Osteocyte (in vitro differentiated cells): Measurements from ENCODE around the gene PTPN14. TPM values are rescaled to one million over a fixed set of nuclear protein-coding genes. Genes with fewer than 3 reads are reported as not detected.

Experiments used
- DNase-seq: peaks from one replicate; pipeline ENCODE4 v3.0.0; 2021; ENCODE audit warnings: mixed read lengths; ENCODE audit not compliant: unreplicated experiment; ENCODE audit errors: extremely low spot score
- H3K27ac Mint-ChIP-seq: one replicate; pipeline ENCODE4 v1.8.0; 2021; ENCODE audit warnings: mild to moderate bottlenecking, mixed read lengths; ENCODE audit not compliant: unreplicated experiment
- H3K27me3 Mint-ChIP-seq: one replicate; pipeline ENCODE4 v1.8.0; 2021; ENCODE audit warnings: mixed read lengths; ENCODE audit not compliant: unreplicated experiment
- H3K36me3 Mint-ChIP-seq: one replicate; pipeline ENCODE4 v1.8.0; 2021; ENCODE audit warnings: mixed read lengths; ENCODE audit not compliant: unreplicated experiment
- H3K4me1 Mint-ChIP-seq: one replicate; pipeline ENCODE4 v1.8.0; 2021; ENCODE audit warnings: mixed read lengths; ENCODE audit not compliant: unreplicated experiment
- H3K4me3 Mint-ChIP-seq: one replicate; pipeline ENCODE4 v1.8.0; 2021; ENCODE audit warnings: mild to moderate bottlenecking, moderate library complexity, mixed read lengths; ENCODE audit not compliant: unreplicated experiment
- H3K9me3 Mint-ChIP-seq: one replicate; pipeline ENCODE4 v1.8.0; 2021; ENCODE audit warnings: mixed read lengths; ENCODE audit not compliant: unreplicated experiment
- total RNA-seq: library from RNA; stranded (reverse); gene quantifications from 2 replicates; pipeline ENCODE4 v1.2.1, GENCODE V29; 2021
- TF ChIP-seq, protein P1 (sequence below): fragments of 200-600 bp; sonication (generic); IDR thresholded peaks from 2 replicates; pipeline ENCODE4 v1.5.0; 2021; ENCODE audit warnings: antibody characterized with exemption, mild to moderate bottlenecking, moderate library complexity

The PTPN14 gene
- total RNA-seq, 1 donor from 2014 or later: 140 TPM

GRCh38 chr1:214546886-214547641 is 4.3 kb downstream of the PTPN14 start:
- Mint-ChIP-seq H3K36me3 (peaks cover 4% of the 10 kb centered on the region), H3K9me3 (no peaks in the 10 kb centered on the region), H3K27me3 (no peaks in the 10 kb centered on the region), H3K4me1 (peaks cover 70% of the 10 kb centered on the region), H3K4me3 (peak overlapping the region; percentile 95), H3K27ac (peak overlapping the region; percentile 53)
- no peak for DNase-seq
- TF ChIP-seq, protein P1, sequence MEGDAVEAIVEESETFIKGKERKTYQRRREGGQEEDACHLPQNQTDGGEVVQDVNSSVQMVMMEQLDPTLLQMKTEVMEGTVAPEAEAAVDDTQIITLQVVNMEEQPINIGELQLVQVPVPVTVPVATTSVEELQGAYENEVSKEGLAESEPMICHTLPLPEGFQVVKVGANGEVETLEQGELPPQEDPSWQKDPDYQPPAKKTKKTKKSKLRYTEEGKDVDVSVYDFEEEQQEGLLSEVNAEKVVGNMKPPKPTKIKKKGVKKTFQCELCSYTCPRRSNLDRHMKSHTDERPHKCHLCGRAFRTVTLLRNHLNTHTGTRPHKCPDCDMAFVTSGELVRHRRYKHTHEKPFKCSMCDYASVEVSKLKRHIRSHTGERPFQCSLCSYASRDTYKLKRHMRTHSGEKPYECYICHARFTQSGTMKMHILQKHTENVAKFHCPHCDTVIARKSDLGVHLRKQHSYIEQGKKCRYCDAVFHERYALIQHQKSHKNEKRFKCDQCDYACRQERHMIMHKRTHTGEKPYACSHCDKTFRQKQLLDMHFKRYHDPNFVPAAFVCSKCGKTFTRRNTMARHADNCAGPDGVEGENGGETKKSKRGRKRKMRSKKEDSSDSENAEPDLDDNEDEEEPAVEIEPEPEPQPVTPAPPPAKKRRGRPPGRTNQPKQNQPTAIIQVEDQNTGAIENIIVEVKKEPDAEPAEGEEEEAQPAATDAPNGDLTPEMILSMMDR: no peak

GRCh38 chr1:214546084-214546483 is 5.3 kb downstream of the PTPN14 start:
- H3K36me3 Mint-ChIP-seq: peaks cover 4% of the 10 kb centered on the region
- peaks cover 77% of the 10 kb centered on the region for H3K4me1 Mint-ChIP-seq
- no peak for DNase-seq
- no peak overlapping the region for H3K4me3 Mint-ChIP-seq
- H3K27me3 Mint-ChIP-seq: no peaks in the 10 kb centered on the region
- H3K9me3 Mint-ChIP-seq: no peaks in the 10 kb centered on the region
- TF ChIP-seq, protein P1: no peak
- H3K27ac Mint-ChIP-seq: peak overlapping the region; percentile 33

DNA sequence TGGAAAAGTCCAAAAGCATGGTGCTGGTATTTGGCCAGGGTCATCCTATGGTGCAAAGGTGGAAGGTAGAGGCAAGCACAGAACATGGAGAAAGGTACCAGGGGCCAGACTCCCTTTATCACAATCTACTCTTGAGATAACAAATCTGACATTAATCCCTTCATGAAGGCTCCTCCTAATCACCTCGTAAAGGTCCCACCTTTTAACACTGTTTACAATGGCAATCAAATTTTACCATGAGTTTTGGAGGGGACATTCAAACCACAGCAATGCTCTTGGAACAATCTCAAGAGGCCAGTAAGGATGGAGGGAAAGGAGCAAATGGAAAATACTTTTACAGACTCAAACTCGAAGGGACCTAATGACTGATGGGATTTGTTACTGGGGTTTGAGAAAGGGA is 6.1 kb downstream of the PTPN14 start:
- H3K36me3 Mint-ChIP-seq: peaks cover 4% of the 10 kb centered on the region
- H3K27me3 Mint-ChIP-seq: no peaks in the 10 kb centered on the region
- TF ChIP-seq, protein P1: no peak
- H3K4me1 Mint-ChIP-seq: peaks cover 84% of the 10 kb centered on the region
- peak overlapping the region; percentile 59 for H3K27ac Mint-ChIP-seq
- H3K4me3 Mint-ChIP-seq: no peak overlapping the region
- H3K9me3 Mint-ChIP-seq: no peaks in the 10 kb centered on the region
- DNase-seq: no peak

GRCh38 chr1:214544791-214545190 is 6.6 kb downstream of the PTPN14 start:
- TF ChIP-seq, protein P1: no peak
- peaks cover 84% of the 10 kb centered on the region for H3K4me1 Mint-ChIP-seq

GRCh38 chr1:214542275-214543199 is 8.9 kb downstream of the PTPN14 start:
- H3K36me3 Mint-ChIP-seq: peaks cover 4% of the 10 kb centered on the region
- H3K9me3 Mint-ChIP-seq: no peaks in the 10 kb centered on the region
- no peak for DNase-seq
- H3K4me1 Mint-ChIP-seq: peaks cover 84% of the 10 kb centered on the region
- no peaks in the 10 kb centered on the region for H3K27me3 Mint-ChIP-seq
- TF ChIP-seq, protein P1: no peak
- peak overlapping the region; percentile 1 for H3K27ac Mint-ChIP-seq
- H3K4me3 Mint-ChIP-seq: no peak overlapping the region

More at GRCh38 chr1:214544791-214545190, 6.6 kb downstream of the PTPN14 start:
- no peaks in the 10 kb centered on the region for H3K9me3 Mint-ChIP-seq
- H3K27ac Mint-ChIP-seq: peak overlapping the region; percentile 59
- H3K27me3 Mint-ChIP-seq: no peaks in the 10 kb centered on the region
- no peak overlapping the region for H3K4me3 Mint-ChIP-seq
- no peak for DNase-seq
- peaks cover 4% of the 10 kb centered on the region for H3K36me3 Mint-ChIP-seq
